Gastrocnemius medialis (tissue), 4 donors: ENCODE measurements around the gene ASTN2.

ENCODE experiments used
- CTCF ChIP-seq, 5 experiments: fragments of 450-650 bp in 3 of 5; fragments of 200-600 bp in 2 of 5; sonication (generic) in 2 of 5; IDR thresholded peaks in 4 of 5; conservative IDR thresholded peaks in 1 of 5; 1 replicate in 4 of 5; 2 replicates in 1 of 5; pipeline ENCODE4 v1.5.1; 2016 to 2019; ENCODE audit warnings: antibody characterized with exemption in 5 of 5, mild to moderate bottlenecking in 3 of 5, moderate library complexity in 3 of 5
- POLR2A ChIP-seq, 2 donors: fragments of 450-650 bp; IDR thresholded peaks; one replicate each; pipeline ENCODE4 v1.6.1; 2017; ENCODE audit warnings: antibody characterized with exemption in 2 of 2, mild to moderate bottlenecking in 2 of 2, moderate library complexity in 2 of 2

- TF ChIP-seq CTCF (IDR thresholded peaks at IDR 0.05 in 4 of 5, conservative IDR thresholded peaks at IDR 0.05 in 1 of 5), result no peak
- no peak for TF ChIP-seq POLR2A (IDR thresholded peaks at IDR 0.05)
Observed at GRCh38 chr9:116422119-116422979, 992.5 kb downstream of the ASTN2 start.
